A549 treated with ZK216348 at 1 μM for 4 hours (cell line): Measurements from ENCODE around the gene SLC9A1. TPM values are rescaled to one million over a fixed set of nuclear protein-coding genes. Genes with fewer than 3 reads are reported as not detected.

Experiments
- total RNA-seq: library from RNA; stranded (reverse); fragments of 200-300 nt; extraction: Qiagen RNA extraction; gene quantifications from 5 replicates; pipeline ENCODE4 v1.2.3, GENCODE V29; 2022; ENCODE audit warnings: low read depth

Gene SLC9A1
- 13.8 to 15.5 TPM (median 14.8 TPM) in 5 replicates for total RNA-seq

GRCh38 chr1:27154991-27155781 is at the start of gene SLC9A1:
SLC9A1 (minus strand) TSS chr1:27155125; CDS start chr1:27154334, 791 bp downstream.

Other genes starting within 250 kb of the SLC9A1 start
- gene NR0B2, start 241.2 kb downstream of the SLC9A1 start, total RNA-seq = not detected in 5 replicates
- 128 to 160 TPM (median 136 TPM) in 5 replicates for gene NUDC, start 233.4 kb downstream of the SLC9A1 start, total RNA-seq
- gene KDF1, start 194.7 kb downstream of the SLC9A1 start, total RNA-seq = 0.08 TPM in 2 of 5 replicates, not detected in the others
- gene TRNP1, start 161.4 kb downstream of the SLC9A1 start, total RNA-seq = 171 to 270 TPM (median 266 TPM) in 5 replicates
- gene TENT5B, start 142.3 kb downstream of the SLC9A1 start, total RNA-seq = 0.88 to 1.7 TPM (median 1.4 TPM) in 5 replicates
- 5.0 to 8.4 TPM (median 7.0 TPM) in 5 replicates for gene WDTC1, start 79.5 kb upstream of the SLC9A1 start, total RNA-seq
- 35.4 to 50.0 TPM (median 46.7 TPM) in 5 replicates for gene TMEM222, start 167.0 kb upstream of the SLC9A1 start, total RNA-seq
- 0.33 to 1.2 TPM (median 0.51 TPM) in 5 replicates for gene SYTL1, start 186.9 kb upstream of the SLC9A1 start, total RNA-seq
- gene MAP3K6, start 211.8 kb upstream of the SLC9A1 start, total RNA-seq = 10.5 to 15.7 TPM (median 13.7 TPM) in 5 replicates
- not detected in 5 replicates for gene FCN3, start 219.7 kb upstream of the SLC9A1 start, total RNA-seq
- gene CD164L2, start 228.2 kb upstream of the SLC9A1 start, total RNA-seq = not detected in 5 replicates
- 1.2 to 2.2 TPM (median 1.7 TPM) in 5 replicates for gene GPR3, start 237.5 kb upstream of the SLC9A1 start, total RNA-seq